LoVo (cell line): ENCODE measurements around the gene PNPLA6.

Experiments
- DNase-seq: peaks from one replicate; pipeline ENCODE4 v3.0.0-alpha.2; 2016; ENCODE audit warnings: low spot score

PNPLA6 gene

GRCh38 chr19:7602240-7602934 is 66.9 kb downstream of the PNPLA6 start:
- DNase-seq, result no peak

GRCh38 chr19:7602935-7603497 is 67.5 kb downstream of the PNPLA6 start:
- no peak for DNase-seq

- DNase-seq, result no peak
Observed at GRCh38 chr19:7603919-7604318, 68.4 kb downstream of the PNPLA6 start.

GRCh38 chr19:7605490-7606222 is 70.1 kb downstream of the PNPLA6 start:
- no peak for DNase-seq

GRCh38 chr19:7606289-7606688 is 70.8 kb downstream of the PNPLA6 start:
- DNase-seq, result no peak

- DNase-seq, result no peak
Observed at GRCh38 chr19:7607212-7607873, 71.8 kb downstream of the PNPLA6 start.

- DNase-seq, result no peak
Observed at GRCh38 chr19:7607874-7608560, 72.5 kb downstream of the PNPLA6 start.

- DNase-seq, result no peak
Observed at GRCh38 chr19:7610491-7611240, 75.1 kb downstream of the PNPLA6 start.
